SU-DHL-6 (cell line): ENCODE measurements around the gene CLVS2.

Experiments used
- CTCF ChIP-seq: fragments of 200-600 bp; sonication (generic); IDR thresholded peaks from one replicate; pipeline ENCODE4 v1.5.1; 2017; ENCODE audit warnings: antibody characterized with exemption, mild to moderate bottlenecking, low read length, moderate library complexity; ENCODE audit not compliant: insufficient read depth, poor library complexity, severe bottlenecking
- EZH2phosphoT487 ChIP-seq: fragments of 200-600 bp; sonication (generic), shearing (Covaris generic); conservative IDR thresholded peaks from 2 replicates; pipeline ENCODE4 v1.6.1; 2018; ENCODE audit warnings: mild to moderate bottlenecking, antibody characterized with exemption, low read length, moderate library complexity, mixed read lengths

DNA sequence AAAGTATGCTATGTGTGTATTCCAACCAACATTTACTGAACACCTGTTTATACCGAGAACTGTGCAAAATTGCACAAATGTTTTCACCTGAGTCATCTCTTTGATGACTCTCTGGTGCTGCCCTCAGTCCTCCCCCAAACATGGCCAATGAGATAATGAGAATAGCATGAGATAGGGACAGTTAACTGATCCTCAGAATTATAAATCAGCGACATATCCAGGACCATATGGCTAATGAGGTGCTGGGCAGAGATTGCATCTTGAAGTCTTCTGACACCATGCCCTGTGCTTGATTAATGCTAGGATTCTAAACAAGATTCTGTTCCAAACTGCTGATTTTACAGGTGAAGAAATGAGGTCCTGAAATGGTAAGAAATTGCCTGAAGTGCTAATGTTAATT, 13.0 kb downstream of the CLVS2 start:
- TF ChIP-seq CTCF (no peak), EZH2phosphoT487 (no peak)
